GM21786 (cell line): ENCODE data around the gene SENP3.

Experiments used
- ATAC-seq: cut with Tn5 transposase; IDR thresholded peaks from one replicate; pipeline ENCODE4 v1.9.1; 2021; ENCODE audit not compliant: unreplicated experiment

Gene SENP3

DNA sequence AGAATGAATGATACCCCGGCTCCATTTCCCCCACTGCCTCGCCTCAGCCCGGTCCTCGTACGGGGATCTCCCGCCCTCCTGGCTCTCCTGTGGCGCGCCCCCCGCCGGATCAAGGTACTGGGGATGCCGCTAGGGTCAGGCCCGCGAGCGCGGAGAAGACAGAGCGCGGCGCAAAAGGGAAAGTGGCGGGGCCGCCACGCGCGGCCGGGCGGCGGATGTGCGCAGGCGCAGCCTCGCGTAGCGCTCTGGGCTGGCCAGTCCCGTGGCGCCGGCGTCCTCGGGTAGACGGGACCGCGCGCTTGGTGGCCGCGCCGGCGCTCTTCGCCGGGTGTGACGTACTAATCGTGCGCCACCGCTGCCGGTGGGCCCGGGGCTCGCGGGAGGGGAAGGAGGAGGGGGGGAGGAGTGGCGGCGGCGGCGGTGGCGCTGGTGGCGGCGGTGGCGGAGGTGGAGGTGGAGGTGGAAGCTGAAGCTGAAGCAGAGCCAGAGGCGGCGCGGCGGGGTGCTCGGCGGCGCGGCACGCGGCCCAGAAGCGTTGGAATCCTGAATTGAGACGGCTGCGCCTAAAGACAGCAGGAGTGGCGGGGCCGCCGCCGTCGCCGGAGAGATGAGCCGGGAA, at the start of gene SENP3:
SENP3 (plus strand) TSS at position 331 of the 619 bp plus-strand sequence. CDS start 1,158 bp downstream, outside the sequence.
- peak; percentile 49 for ATAC-seq

DNA sequence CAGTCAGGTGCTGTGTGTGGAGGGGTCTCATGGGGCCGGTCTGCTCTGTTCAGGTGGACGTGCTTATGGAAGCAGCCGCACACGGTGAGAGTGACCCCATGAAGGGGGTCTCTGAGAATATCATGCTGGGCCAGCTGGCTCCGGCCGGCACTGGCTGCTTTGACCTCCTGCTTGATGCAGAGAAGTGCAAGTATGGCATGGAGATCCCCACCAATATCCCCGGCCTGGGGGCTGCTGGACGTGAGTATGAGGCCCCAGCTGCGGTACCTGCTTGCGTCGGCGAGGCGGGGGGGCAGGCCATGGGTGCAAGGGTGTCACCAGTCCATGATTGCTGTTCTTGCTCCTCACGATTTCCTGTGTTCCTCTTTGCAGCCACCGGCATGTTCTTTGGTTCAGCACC, 49.6 kb upstream of the SENP3 start:
- ATAC-seq: no peak

DNA sequence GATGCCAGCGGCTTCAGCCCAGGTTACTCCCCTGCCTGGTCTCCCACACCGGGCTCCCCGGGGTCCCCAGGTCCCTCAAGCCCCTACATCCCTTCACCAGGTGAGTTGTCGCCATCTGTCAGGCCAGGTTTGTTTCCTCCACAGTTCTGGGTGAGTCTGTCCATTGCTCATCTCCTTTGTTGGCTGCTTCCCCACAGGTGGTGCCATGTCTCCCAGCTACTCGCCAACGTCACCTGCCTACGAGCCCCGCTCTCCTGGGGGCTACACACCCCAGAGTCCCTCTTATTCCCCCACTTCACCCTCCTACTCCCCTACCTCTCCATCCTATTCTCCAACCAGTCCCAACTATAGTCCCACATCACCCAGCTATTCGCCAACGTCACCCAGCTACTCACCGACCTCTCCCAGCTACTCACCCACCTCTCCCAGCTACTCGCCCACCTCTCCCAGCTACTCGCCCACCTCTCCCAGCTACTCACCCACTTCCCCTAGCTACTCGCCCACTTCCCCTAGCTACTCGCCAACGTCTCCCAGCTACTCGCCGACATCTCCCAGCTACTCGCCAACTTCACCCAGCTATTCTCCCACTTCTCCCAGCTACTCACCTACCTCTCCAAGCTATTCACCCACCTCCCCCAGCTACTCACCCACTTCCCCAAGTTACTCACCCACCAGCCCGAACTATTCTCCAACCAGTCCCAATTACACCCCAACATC, 48.7 kb upstream of the SENP3 start:
- ATAC-seq: no peak

DNA sequence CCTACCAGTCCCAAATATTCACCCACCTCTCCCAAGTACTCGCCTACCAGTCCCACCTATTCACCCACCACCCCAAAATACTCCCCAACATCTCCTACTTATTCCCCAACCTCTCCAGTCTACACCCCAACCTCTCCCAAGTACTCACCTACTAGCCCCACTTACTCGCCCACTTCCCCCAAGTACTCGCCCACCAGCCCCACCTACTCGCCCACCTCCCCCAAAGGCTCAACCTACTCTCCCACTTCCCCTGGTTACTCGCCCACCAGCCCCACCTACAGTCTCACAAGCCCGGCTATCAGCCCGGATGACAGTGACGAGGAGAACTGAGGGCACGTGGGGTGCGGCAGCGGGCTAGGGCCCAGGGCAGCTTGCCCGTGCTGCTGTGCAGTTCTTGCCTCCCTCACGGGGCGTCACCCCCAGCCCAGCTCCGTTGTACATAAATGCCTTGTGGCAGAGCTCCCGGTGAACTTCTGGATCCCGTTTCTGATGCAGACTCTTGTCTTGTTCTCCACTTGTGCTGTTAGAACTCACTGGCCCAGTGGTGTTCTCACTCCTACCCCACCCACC, 47.8 kb upstream of the SENP3 start:
- ATAC-seq: no peak

DNA sequence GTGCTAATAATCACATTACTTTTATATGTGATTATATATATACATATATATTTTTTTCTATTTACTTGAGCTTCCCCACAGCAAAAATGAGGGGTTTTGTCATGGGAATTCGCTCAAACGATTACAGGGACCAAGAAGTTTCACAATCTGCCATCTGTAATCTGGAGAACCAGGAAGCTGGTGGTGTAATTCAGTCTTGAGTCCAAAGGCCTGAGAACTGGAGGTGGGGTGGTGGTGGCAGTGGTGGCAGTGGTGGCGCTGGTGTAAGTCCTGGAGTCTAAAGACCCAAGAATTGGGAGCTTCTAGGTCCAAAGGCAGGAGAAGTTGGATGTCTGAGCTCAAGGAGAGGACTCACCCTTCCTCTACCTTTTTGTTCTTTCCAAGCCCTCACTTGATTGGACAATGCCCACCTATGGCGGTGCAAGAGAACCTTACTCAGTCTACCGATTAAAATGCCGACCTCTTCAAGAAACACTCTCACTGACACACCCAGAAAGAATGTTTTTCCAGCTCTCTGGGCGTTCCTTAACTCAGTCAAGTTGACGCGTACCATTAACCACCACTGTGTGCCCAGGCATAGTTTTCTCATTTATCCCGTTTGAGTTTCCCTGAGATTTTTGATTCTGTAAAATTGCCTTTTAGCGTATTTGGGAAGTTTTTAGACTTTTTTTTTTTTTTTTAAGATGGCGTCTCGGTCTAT, 45.7 kb upstream of the SENP3 start:
- ATAC-seq: no peak

DNA sequence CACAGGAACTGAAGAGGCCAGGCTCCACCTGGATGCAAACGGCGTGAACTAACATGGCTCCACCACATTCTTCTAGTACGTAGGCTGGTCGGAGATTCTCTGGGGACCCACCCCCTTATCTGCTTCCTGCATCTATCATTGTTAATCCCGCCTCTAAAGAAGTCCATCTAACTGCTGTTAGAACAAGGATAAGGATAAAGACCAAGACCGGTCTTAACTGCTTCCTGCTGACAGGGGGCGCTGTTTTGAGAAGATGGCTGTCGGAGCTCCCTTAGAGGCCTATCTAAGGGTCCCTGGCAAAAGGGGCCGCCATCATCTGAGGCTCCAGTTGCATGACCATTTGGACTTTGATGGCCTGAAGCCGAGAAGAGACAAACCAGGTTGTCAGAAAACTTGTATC, 38.7 kb upstream of the SENP3 start:
- no peak for ATAC-seq

DNA sequence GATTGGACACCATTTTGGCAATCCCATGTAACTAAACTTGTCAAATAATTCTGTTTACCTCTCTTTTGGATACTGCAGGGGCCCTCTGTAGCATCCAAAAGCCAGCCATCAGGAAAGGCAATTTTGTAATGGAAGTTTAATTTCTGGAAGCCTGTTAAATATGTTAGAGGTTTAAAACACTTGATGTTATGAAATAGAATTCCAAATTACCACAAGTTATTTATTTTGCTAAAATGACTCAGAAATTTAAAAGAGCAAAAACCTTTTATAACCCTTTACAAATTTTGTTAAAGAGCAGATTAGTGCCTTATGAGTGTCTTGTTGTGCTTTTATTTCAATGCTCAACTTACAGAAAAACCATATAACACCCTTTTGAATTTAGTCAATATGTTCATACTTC, 32.9 kb upstream of the SENP3 start:
- ATAC-seq: no peak

DNA sequence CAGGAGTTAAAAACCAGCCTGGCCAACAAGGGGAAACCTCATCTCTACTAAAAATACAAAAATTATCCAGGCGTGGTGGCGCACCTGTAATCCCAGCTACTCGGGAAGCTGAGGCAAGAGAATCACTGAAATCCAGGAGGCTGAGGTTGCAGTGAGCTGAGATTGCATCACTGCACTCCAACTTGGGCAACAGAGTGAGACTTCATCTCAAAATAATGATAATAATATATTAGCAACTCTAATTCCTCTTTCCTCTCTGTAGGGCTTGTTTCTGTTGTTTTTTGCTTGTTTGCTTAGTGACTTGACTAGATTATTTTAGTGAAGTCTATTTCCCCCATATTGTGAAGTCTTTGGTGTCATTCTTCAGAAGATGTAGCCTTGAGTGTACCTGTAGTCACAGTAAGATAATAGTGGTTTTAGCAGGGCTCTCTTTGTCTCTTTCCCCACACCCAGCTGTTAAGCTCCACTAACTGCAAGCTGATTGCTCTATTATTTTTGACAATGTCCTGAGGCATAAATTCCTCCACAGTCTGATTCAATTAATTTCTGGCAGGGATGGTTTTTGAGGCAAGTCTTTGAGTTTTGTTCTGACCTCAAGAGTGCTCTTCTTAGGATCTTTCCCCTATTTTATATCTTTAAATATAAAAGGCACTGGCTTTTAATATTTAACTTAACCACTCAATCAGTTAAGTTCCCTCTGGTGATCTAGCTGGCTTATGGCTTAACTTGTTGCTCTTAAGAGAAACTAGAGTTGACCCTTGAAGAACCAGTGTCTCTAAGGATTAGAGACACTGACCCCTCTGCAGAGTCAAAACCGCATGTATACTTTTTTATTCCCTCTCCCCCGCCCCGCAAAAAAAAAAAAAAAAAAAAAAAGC, 31.5 kb upstream of the SENP3 start:
- ATAC-seq: no peak

DNA sequence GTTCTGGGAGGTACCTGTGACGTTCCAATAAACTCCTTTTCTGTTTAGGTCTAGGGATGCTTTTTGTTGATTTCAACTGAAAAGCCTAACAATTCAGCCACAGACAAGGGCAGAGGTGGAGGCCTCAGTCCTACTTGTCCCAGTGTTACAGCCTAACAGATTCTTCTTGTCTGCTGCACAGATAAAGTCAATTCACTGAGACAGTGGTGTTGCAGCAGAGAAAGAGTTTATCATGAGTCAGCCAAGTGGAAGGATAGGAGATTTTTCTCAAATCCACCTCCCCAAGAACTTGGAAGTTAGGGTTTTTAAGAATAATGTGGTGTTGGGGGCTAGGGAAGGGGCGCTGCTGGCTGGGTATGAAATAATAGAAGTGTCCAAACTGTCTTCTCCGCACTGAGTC, 23.7 kb upstream of the SENP3 start:
- no peak for ATAC-seq

DNA sequence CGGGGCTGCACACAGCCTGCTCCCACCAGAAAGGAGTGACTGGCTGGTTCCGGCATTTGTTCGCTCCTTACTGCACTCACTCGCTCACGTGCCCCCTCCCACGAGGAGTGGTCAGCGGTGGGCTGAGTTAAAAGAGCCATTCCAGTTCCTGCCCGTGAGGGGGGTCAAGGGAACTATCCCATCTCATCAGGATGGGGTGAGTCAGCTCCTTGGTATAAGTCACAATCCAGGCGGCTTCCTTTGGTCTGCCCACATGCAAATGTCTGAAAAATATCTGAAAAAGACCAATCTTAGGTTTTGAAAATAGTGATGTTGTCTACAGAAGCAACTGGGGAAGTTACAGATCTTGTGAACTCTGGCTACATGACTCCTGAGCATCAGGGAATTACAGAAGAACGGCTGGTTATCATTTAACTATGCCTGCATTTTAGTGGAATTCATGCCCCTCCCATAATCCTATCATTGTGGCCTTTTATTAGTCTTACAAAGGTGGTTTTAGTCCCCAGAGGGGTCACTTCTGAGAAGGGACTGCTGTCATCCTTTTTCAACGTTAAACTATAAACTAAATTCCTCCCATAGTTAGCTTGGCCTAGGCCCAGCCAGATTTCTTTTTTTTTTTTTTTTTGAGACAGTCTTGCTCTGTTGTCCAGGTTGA, 22.7 kb upstream of the SENP3 start:
- ATAC-seq: no peak

DNA sequence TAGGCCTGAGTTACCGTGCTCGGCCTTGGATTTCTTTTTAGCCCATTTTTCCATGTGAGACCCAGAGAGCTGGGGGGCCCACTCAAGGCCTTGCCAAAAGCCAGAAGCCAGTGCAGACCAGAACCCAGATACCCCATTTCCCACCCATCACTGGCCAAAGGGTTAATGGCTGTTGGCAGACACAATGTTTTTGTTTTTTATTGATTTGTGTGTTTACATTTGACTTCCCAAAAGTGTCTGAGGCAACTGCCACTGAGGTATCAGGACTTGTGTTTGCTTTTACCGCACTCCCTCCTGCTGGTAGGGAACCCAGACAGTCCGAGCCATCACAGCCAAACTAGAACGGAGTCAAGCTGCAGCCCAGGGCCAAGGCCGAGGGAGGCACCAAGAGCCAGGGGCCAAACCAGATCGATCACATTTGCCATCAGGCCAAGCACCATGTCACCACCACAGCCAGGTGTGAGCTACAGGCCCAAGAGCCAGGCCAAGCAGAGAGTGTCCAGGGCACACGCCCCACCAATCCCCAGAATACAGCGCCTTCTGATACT, 20.6 kb upstream of the SENP3 start:
- no peak for ATAC-seq

DNA sequence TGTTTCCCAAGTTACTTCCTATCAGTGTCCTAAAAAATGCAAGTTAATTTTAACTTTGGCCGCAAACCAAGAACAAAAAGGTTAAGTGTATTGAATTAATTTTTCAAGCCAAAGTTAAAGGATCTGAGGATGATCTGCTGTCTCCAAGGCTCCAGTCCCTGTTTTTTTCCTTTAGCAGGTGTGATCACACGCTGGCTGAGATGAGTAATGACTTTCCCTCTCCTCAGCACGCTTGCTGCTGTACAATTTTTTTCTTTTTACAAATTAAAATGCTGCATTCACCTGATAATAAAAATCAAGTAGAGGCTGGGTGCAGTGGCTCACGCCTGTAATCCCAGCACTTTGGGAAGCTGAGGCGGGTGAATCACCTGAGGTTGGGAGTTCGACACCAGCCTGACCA, 16.8 kb upstream of the SENP3 start:
- no peak for ATAC-seq

DNA sequence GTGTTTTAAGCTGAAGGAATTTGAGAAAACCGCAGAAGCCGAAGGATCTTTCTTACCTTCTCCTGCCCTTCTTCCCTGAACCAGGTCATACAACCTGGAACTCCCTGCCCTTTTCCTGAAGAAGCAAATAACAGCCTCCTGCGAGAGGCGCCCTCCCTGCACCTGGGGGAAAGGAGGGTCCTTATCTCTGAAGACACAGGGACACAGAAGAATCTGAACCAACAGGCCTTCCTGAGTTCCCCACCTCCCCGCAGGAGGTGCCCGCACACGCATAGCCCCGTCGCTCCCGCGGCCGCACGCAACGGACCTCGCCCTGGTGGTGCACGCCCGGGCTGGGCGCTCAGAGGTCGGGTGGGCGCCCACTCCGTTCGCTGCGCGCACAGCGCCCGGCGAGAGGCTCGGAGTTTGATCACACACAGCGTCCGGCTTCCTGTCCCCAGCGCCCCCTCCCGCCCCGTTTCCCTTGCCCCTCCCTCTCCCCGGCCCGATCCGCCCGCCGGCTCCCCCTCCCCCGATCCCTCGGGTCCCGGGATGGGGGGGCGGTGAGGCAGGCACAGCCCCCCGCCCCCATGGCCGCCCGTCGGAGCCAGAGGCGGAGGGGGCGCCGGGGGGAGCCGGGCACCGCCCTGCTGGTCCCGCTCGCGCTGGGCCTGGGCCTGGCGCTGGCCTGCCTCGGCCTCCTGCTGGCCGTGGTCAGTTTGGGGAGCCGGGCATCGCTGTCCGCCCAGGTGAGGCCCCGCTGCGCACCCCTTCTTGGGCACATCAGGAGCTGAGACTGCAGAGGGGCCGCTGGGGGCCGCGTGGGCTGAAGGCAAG, 12.9 kb upstream of the SENP3 start, which contains the start of gene TNFSF12:
TNFSF12 (plus strand) TSS at position 474 of the 816 bp plus-strand sequence; CDS start at position 570, 96 bp downstream.
- ATAC-seq: no peak

DNA sequence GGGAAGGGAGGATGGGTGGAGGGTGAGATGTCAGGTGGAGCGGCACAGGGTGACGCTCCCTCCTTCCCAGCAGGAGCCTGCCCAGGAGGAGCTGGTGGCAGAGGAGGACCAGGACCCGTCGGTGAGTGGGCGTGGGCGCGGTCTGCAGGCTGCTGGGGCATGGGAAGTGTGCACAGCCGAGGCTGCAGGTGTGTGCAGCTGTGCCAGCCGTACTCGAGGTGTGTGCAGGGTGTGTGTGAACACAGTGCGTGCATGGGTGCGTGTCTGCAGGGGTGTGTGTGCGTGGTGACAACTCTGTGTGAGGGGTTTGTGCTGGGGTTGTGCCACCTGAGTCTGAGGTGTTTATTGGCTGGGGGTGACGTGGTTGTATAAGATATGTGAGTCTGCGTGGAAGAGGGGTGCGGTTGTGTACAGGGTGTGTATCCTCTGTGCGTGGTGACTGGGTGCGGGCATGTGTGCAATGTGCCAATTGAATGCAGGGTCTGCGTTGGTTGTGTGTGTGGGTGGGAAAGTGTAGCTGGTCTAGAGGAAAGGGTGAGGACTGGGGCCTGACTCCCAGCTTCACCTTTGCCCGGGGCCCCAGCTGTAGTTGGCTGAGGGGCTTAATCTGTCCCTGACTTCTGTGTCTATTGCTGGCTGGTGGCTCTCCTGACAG, 12.2 kb upstream of the SENP3 start:
- ATAC-seq: no peak

DNA sequence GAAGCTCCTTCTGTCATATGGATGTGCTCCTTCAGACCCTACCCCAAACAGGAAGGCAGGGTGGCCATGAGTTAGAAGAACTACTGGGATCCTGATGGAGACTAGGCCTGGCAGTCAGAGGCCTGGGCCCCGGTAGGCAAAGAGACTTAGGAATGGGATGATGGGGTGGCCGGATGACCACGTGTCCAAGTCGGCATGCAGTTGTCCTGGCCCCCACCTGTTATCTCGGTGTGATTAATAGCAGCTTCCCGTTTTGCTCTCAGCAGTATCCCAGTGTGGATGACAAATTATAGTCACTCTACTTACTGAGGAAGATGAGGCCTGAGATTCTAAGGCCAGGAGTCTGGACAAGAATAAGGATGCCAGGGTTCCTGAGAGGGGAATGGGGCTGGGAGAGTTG, 11.4 kb upstream of the SENP3 start:
- ATAC-seq: no peak

DNA sequence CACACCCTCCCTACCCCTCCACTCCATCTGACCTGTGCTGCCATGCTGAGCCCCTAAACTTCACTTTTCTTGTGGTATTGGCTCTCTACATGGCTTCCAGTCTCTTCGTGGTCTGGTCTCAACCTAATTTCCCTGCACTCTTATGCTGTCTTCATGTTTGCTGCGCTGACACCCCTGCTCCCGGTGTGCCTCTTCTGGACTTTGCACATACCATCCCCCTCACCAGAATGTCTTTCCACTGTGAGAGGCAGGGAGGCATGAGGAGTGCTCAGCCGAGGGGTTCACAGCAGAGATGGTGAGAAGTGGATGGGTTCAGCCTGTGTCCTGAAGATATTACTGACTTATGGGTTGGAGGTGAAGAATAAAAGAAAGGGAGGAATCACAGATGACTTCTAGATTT, 10.3 kb upstream of the SENP3 start:
- ATAC-seq: no peak

DNA sequence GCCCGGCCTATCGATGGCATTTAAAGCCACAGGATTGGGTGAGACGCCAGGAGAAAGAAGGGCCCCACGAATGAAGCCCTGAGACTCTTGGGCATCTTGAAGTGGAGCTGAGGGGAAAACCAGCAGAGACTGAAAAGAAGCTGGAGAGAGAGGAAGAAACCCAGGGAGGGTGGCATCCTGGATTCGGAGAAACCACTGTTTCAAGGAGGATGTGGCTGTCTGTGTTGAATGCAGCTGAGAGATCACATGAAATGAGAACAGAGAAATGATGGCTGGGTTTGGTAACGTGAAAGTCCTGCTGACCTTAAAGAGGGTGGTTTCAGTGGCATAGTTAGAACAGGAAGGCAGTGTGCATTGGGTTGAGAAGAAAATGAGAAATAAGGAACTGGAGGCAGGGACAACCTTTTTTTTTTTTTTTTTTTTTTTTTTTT, 9.1 kb upstream of the SENP3 start:
- peak; percentile 79 for ATAC-seq

DNA sequence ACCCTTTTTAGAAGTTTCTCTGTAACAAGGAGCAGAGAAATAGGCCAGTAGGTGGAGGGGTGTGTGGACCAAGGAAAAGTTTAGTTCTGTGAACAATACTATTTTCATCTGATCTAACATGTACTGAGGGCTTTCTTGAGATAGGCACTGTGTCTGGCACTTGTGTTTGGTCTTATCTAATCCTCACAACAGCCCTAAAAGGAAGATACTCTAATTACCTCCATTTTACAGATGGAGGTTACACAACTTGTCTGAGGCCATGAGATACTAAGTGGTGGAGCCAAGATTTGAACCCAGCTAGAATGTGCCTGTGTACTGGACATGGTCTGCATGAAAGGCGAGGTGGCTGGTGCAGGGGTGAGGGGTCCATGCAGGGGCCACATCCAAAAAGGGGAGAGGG, 8.4 kb upstream of the SENP3 start:
- no peak for ATAC-seq
